22Rv1 (cell line): ENCODE results near the gene AAK1.

Experiments used
- CTCF ChIP-seq: fragments of 450-650 bp; IDR thresholded peaks from 2 replicates; pipeline ENCODE4 v1.5.1; 2017; ENCODE audit warnings: mild to moderate bottlenecking
- ZFX ChIP-seq: fragments of 450-650 bp; IDR thresholded peaks from 2 replicates; pipeline ENCODE4 v1.6.1; 2017; ENCODE audit warnings: antibody characterized with exemption, borderline replicate concordance

- TF ChIP-seq CTCF (no peak), ZFX (no peak)
These were observed 186.5 kb downstream of the AAK1 start for GRCh38 chr2:69456950-69457445.
